GM18519 (cell line): ENCODE results near the gene TRAPPC11.
A peak's percentile ranks its signal among the peaks of the same experiment; 100 is the strongest.

ENCODE experiments used
- ATAC-seq: cut with Tn5 transposase; IDR thresholded peaks from one replicate; pipeline ENCODE4 v1.9.1; 2021; ENCODE audit warnings: mild to moderate bottlenecking, moderate library complexity; ENCODE audit not compliant: unreplicated experiment, low FRiP score

TRAPPC11 gene

GRCh38 chr4:183636923-183637322 lies 22.2 kb upstream of the TRAPPC11 start:
- no peak for ATAC-seq

- ATAC-seq: no peak
Measured at GRCh38 chr4:183637461-183637860, 21.6 kb upstream of the TRAPPC11 start.

- no peak for ATAC-seq
Measured at GRCh38 chr4:183638436-183638835, 20.7 kb upstream of the TRAPPC11 start.

GRCh38 chr4:183639291-183639690 lies 19.8 kb upstream of the TRAPPC11 start:
- ATAC-seq: no peak

- no peak for ATAC-seq
Measured at GRCh38 chr4:183645326-183645725, 13.8 kb upstream of the TRAPPC11 start.

- no peak for ATAC-seq
Measured at GRCh38 chr4:183657564-183657963, 1.5 kb upstream of the TRAPPC11 start.

GRCh38 chr4:183658362-183659028 lies 598 bp upstream of the TRAPPC11 start:
- ATAC-seq: peak; percentile 29

GRCh38 chr4:183659872-183660242 lies 764 bp downstream of the TRAPPC11 start:
- ATAC-seq: no peak

- no peak for ATAC-seq
Measured at GRCh38 chr4:183666088-183666487, 7.0 kb downstream of the TRAPPC11 start.

GRCh38 chr4:183670251-183670650 lies 11.2 kb downstream of the TRAPPC11 start:
- ATAC-seq: no peak

- ATAC-seq: no peak
Measured at GRCh38 chr4:183670960-183671555, 12.0 kb downstream of the TRAPPC11 start.

GRCh38 chr4:183674153-183674552 lies 15.1 kb downstream of the TRAPPC11 start:
- no peak for ATAC-seq

GRCh38 chr4:183675625-183676024 lies 16.5 kb downstream of the TRAPPC11 start:
- no peak for ATAC-seq

GRCh38 chr4:183681119-183681518 lies 22.0 kb downstream of the TRAPPC11 start:
- ATAC-seq: no peak

GRCh38 chr4:183686461-183686860 lies 27.4 kb downstream of the TRAPPC11 start:
- ATAC-seq: no peak

GRCh38 chr4:183688216-183688615 lies 29.1 kb downstream of the TRAPPC11 start:
- ATAC-seq: no peak

- ATAC-seq: no peak
Measured at GRCh38 chr4:183691006-183691405, 31.9 kb downstream of the TRAPPC11 start.

- ATAC-seq: no peak
Measured at GRCh38 chr4:183691897-183692296, 32.8 kb downstream of the TRAPPC11 start.

GRCh38 chr4:183698909-183699308 lies 39.8 kb downstream of the TRAPPC11 start:
- ATAC-seq: no peak

GRCh38 chr4:183700407-183700806 lies 41.3 kb downstream of the TRAPPC11 start:
- no peak for ATAC-seq

GRCh38 chr4:183702492-183702891 lies 43.4 kb downstream of the TRAPPC11 start:
- no peak for ATAC-seq

- no peak for ATAC-seq
Measured at GRCh38 chr4:183714626-183715025, 55.5 kb downstream of the TRAPPC11 start.
